Hematopoietic multipotent progenitor cell treated with erythropoietin and hydrocortisone succinate and interleukin-3 and kit ligand, for 17 days (in vitro differentiated cells): ENCODE results near the gene P2RY6.

Experiments
- DNase-seq: peaks from one replicate; pipeline ENCODE4 v3.0.0-alpha.2; 2015; ENCODE audit warnings: low spot score

P2RY6 gene

GRCh38 chr11:73316422-73316821 lies 44.3 kb downstream of the P2RY6 start:
- DNase-seq = no peak

- DNase-seq = no peak
These were observed 45.2 kb downstream of the P2RY6 start for GRCh38 chr11:73317373-73317772.

GRCh38 chr11:73317803-73318202 lies 45.7 kb downstream of the P2RY6 start:
- DNase-seq = no peak

GRCh38 chr11:73318501-73319011 lies 46.4 kb downstream of the P2RY6 start:
- no peak for DNase-seq

GRCh38 chr11:73320763-73321603 lies 48.8 kb downstream of the P2RY6 start:
- DNase-seq = no peak

- no peak for DNase-seq
These were observed 49.7 kb downstream of the P2RY6 start for GRCh38 chr11:73321604-73322381.

- no peak for DNase-seq
These were observed 50.5 kb downstream of the P2RY6 start for GRCh38 chr11:73322382-73323306.

- DNase-seq = no peak
These were observed 51.3 kb downstream of the P2RY6 start for GRCh38 chr11:73323464-73323863.

GRCh38 chr11:73324116-73324515 lies 52.0 kb downstream of the P2RY6 start:
- DNase-seq = no peak

GRCh38 chr11:73324665-73325035 lies 52.5 kb downstream of the P2RY6 start:
- DNase-seq = no peak

- DNase-seq = no peak
These were observed 53.2 kb downstream of the P2RY6 start for GRCh38 chr11:73325036-73325981.

- no peak for DNase-seq
These were observed 55.0 kb downstream of the P2RY6 start for GRCh38 chr11:73326929-73327811.

- DNase-seq = no peak
These were observed 55.8 kb downstream of the P2RY6 start for GRCh38 chr11:73327812-73328364.

GRCh38 chr11:73330569-73331093 lies 58.5 kb downstream of the P2RY6 start:
- no peak for DNase-seq

GRCh38 chr11:73331138-73331916 lies 59.2 kb downstream of the P2RY6 start:
- DNase-seq = no peak

- DNase-seq = no peak
These were observed 61.0 kb downstream of the P2RY6 start for GRCh38 chr11:73333173-73333572.

GRCh38 chr11:73333640-73334383 lies 61.7 kb downstream of the P2RY6 start:
- no peak for DNase-seq
